Measurements from ENCODE around the gene CPB1. TPM values are rescaled to one million over a fixed set of nuclear protein-coding genes. Genes with fewer than 3 reads are reported as not detected.

The CPB1 gene
- total RNA-seq, 1 donor from 2014 or later = not detected

DNA sequence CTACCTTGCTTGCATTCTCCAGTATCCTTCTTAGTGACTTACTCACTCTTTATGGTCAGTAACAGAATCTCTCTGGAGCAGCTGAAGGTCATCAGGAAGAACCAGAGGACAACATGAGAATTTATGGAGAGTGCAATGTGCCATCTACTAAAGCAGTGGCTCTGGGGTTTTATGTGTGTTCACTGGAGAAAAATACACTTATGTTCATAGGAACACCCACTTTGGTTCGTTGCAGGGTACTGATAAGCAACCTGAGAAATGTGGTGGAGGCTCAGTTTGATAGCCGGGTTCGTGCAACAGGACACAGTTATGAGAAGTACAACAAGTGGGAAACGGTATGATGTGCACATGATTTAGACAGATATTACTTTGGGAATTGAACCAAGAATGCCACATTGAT is 12.8 kb downstream of the CPB1 start:
- Mint-ChIP-seq H3K4me3 (ENCODE audit: unreplicated experiment) (no peak overlapping the region), H3K27ac (ENCODE audit: unreplicated experiment) (no peak overlapping the region), H3K9me3 (ENCODE audit: unreplicated experiment) (no peaks in the 10 kb centered on the region), H3K27me3 (ENCODE audit: low read depth, unreplicated experiment) (no peaks in the 10 kb centered on the region), H3K4me1 (ENCODE audit: low read depth, unreplicated experiment) (no peaks in the 10 kb centered on the region), H3K36me3 (ENCODE audit: low read depth, unreplicated experiment) (no peaks in the 10 kb centered on the region)
- Histone ChIP-seq H4K20me1 (ENCODE audit: insufficient read depth, low read length) (no peaks in the 10 kb centered on the region), H3K9me3 (ENCODE audit: insufficient read depth, low read depth, low read length) (no peaks in the 10 kb centered on the region), H3K27me3 (ENCODE audit: insufficient read depth, low read length) (no peaks in the 10 kb centered on the region), H3K27ac (ENCODE audit: low read depth, low read length) (no peak overlapping the region), H3K79me2 (ENCODE audit: insufficient read depth, low read length) (no peaks in the 10 kb centered on the region), H3K4me2 (ENCODE audit: low read length) (no peak overlapping the region), H3K36me3 (ENCODE audit: insufficient read depth, low read length) (no peaks in the 10 kb centered on the region), H3K9ac (ENCODE audit: low read length) (no peak overlapping the region), H2AFZ (ENCODE audit: low read depth, low read length) (no peak overlapping the region), H3K4me1 (ENCODE audit: insufficient read depth, low read length) (no peaks in the 10 kb centered on the region), H3K4me3 (ENCODE audit: insufficient read depth, low read depth, low read length) (no peak overlapping the region)
- TF ChIP-seq, protein P1, sequence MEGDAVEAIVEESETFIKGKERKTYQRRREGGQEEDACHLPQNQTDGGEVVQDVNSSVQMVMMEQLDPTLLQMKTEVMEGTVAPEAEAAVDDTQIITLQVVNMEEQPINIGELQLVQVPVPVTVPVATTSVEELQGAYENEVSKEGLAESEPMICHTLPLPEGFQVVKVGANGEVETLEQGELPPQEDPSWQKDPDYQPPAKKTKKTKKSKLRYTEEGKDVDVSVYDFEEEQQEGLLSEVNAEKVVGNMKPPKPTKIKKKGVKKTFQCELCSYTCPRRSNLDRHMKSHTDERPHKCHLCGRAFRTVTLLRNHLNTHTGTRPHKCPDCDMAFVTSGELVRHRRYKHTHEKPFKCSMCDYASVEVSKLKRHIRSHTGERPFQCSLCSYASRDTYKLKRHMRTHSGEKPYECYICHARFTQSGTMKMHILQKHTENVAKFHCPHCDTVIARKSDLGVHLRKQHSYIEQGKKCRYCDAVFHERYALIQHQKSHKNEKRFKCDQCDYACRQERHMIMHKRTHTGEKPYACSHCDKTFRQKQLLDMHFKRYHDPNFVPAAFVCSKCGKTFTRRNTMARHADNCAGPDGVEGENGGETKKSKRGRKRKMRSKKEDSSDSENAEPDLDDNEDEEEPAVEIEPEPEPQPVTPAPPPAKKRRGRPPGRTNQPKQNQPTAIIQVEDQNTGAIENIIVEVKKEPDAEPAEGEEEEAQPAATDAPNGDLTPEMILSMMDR (IDR thresholded peaks at IDR 0.05; ENCODE audit: insufficient read depth, low read depth, low read length) = no peak
- no peak for TF ChIP-seq EZH2 (IDR thresholded peaks at IDR 0.05; ENCODE audit: insufficient read depth, low read length)
- DNase-seq (ENCODE audit: low read depth) (no peak), FAIRE-seq (no peak)

DNA sequence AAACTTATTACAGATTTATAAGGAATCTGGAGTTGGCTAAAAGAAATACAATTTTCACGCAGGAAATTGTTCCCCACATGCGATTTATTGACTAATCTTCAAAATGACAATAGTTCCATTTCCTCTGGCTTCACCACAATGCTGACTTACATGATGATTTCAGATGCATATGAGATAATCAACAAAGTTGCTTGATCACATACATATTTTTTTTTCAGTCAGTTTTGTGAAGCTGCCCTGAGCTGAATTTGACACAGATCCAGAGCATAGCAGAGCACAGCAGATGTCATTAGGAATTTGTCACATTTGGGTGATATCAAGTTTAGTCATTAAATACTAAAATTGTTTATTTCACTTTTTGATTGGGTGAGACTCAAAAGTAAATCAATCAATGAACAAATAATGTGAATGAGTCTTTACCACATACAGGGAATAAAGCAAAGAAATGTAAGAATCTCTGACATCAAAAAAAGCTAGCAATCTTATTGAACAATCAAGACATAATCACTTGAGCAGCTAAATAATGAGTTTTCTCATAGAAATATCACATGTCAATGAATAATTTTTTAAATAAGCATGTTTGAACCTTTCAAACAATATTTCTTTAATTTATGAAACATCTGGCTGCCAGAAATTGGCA is 18.3 kb downstream of the CPB1 start:
- no peak overlapping the region for H3K4me3 ChIP-seq (ENCODE audit: insufficient read depth, low read depth, low read length)
- TF ChIP-seq, protein P1 (IDR thresholded peaks at IDR 0.05; ENCODE audit: insufficient read depth, low read depth, low read length) = no peak
- no peak for TF ChIP-seq EZH2 (IDR thresholded peaks at IDR 0.05; ENCODE audit: insufficient read depth, low read length)
- Mint-ChIP-seq H3K27me3 (ENCODE audit: low read depth, unreplicated experiment) (no peaks in the 10 kb centered on the region), H3K4me1 (ENCODE audit: low read depth, unreplicated experiment) (no peaks in the 10 kb centered on the region), H3K27ac (ENCODE audit: unreplicated experiment) (no peak overlapping the region), H3K9me3 (ENCODE audit: unreplicated experiment) (no peaks in the 10 kb centered on the region), H3K4me3 (ENCODE audit: unreplicated experiment) (no peak overlapping the region), H3K36me3 (ENCODE audit: low read depth, unreplicated experiment) (no peaks in the 10 kb centered on the region)
- no peak overlapping the region for H3K27ac ChIP-seq (ENCODE audit: low read depth, low read length)
- H2AFZ ChIP-seq (ENCODE audit: low read depth, low read length) = no peak overlapping the region
- H3K36me3 ChIP-seq (ENCODE audit: insufficient read depth, low read length) = no peaks in the 10 kb centered on the region
- H3K79me2 ChIP-seq (ENCODE audit: insufficient read depth, low read length) = no peaks in the 10 kb centered on the region
- no peaks in the 10 kb centered on the region for H3K4me1 ChIP-seq (ENCODE audit: insufficient read depth, low read length)
- no peaks in the 10 kb centered on the region for H3K27me3 ChIP-seq (ENCODE audit: insufficient read depth, low read length)
- DNase-seq (ENCODE audit: low read depth) = no peak
- H3K9ac ChIP-seq (ENCODE audit: low read length) = no peak overlapping the region
- no peak overlapping the region for H3K4me2 ChIP-seq (ENCODE audit: low read length)
- FAIRE-seq = no peak
- no peaks in the 10 kb centered on the region for H4K20me1 ChIP-seq (ENCODE audit: insufficient read depth, low read length)
- no peaks in the 10 kb centered on the region for H3K9me3 ChIP-seq (ENCODE audit: insufficient read depth, low read depth, low read length)

DNA sequence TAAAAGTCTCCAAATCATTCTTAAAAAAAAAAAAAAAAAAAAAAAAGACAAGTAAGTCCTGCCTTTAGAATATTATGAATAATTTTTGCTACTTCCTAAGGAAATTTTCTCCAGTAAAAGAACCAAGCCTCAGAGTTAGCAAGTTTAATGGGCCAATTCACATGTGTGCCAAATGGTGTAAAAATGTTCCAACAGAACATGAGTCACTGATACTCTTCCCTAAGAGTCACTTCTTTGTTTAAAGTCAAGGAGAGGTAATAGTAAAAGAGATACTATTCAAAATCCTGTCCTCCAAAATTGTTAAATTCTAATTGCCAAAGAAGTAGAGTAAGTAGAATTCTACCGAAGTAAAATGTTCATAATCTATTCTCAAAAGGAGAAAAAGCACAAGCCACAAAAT is 19.7 kb downstream of the CPB1 start:
- Histone ChIP-seq H3K9me3 (ENCODE audit: insufficient read depth, low read depth, low read length) (no peaks in the 10 kb centered on the region), H3K4me3 (ENCODE audit: insufficient read depth, low read depth, low read length) (no peak overlapping the region), H3K4me2 (ENCODE audit: low read length) (no peak overlapping the region), H2AFZ (ENCODE audit: low read depth, low read length) (no peak overlapping the region), H3K27me3 (ENCODE audit: insufficient read depth, low read length) (no peaks in the 10 kb centered on the region), H3K36me3 (ENCODE audit: insufficient read depth, low read length) (no peaks in the 10 kb centered on the region), H3K79me2 (ENCODE audit: insufficient read depth, low read length) (no peaks in the 10 kb centered on the region), H3K27ac (ENCODE audit: low read depth, low read length) (no peak overlapping the region), H4K20me1 (ENCODE audit: insufficient read depth, low read length) (no peaks in the 10 kb centered on the region), H3K9ac (ENCODE audit: low read length) (no peak overlapping the region), H3K4me1 (ENCODE audit: insufficient read depth, low read length) (no peaks in the 10 kb centered on the region)
- TF ChIP-seq EZH2 (IDR thresholded peaks at IDR 0.05; ENCODE audit: insufficient read depth, low read length) = no peak
- TF ChIP-seq, protein P1 (IDR thresholded peaks at IDR 0.05; ENCODE audit: insufficient read depth, low read depth, low read length) = no peak
- H3K27ac Mint-ChIP-seq (ENCODE audit: unreplicated experiment) = no peak overlapping the region
- H3K4me1 Mint-ChIP-seq (ENCODE audit: low read depth, unreplicated experiment) = no peaks in the 10 kb centered on the region
- H3K4me3 Mint-ChIP-seq (ENCODE audit: unreplicated experiment) = no peak overlapping the region
- FAIRE-seq (no peak), DNase-seq (ENCODE audit: low read depth) (peak; percentile 28)
- H3K27me3 Mint-ChIP-seq (ENCODE audit: low read depth, unreplicated experiment) = no peaks in the 10 kb centered on the region
- H3K36me3 Mint-ChIP-seq (ENCODE audit: low read depth, unreplicated experiment) = no peaks in the 10 kb centered on the region
- H3K9me3 Mint-ChIP-seq (ENCODE audit: unreplicated experiment) = no peaks in the 10 kb centered on the region
